HL-60 (cell line): ENCODE results near the gene ODF2.

ENCODE experiments used
- GABPA ChIP-seq: IDR thresholded peaks from 2 replicates; pipeline ENCODE4 v1.6.1; 2012; ENCODE audit warnings: low read depth
- POLR2AphosphoS5 ChIP-seq: IDR thresholded peaks from 2 replicates; pipeline ENCODE4 v1.6.1; 2012; ENCODE audit warnings: low read depth
- SPI1 ChIP-seq: IDR thresholded peaks from 2 replicates; pipeline ENCODE4 v1.6.1; 2012; ENCODE audit warnings: low read depth, mild to moderate bottlenecking, borderline replicate concordance
- TF ChIP-seq, protein P1 (sequence below): IDR thresholded peaks from one replicate; pipeline ENCODE4 v1.5.1; 2011; ENCODE audit warnings: low read length, control low read depth, inconsistent platforms; ENCODE audit not compliant: insufficient read depth
- TF ChIP-seq, protein P2 (sequence below): IDR thresholded peaks from 2 replicates; pipeline ENCODE4 v1.6.1; 2012; ENCODE audit warnings: low read depth; ENCODE audit not compliant: insufficient replicate concordance

- TF ChIP-seq, protein P1, sequence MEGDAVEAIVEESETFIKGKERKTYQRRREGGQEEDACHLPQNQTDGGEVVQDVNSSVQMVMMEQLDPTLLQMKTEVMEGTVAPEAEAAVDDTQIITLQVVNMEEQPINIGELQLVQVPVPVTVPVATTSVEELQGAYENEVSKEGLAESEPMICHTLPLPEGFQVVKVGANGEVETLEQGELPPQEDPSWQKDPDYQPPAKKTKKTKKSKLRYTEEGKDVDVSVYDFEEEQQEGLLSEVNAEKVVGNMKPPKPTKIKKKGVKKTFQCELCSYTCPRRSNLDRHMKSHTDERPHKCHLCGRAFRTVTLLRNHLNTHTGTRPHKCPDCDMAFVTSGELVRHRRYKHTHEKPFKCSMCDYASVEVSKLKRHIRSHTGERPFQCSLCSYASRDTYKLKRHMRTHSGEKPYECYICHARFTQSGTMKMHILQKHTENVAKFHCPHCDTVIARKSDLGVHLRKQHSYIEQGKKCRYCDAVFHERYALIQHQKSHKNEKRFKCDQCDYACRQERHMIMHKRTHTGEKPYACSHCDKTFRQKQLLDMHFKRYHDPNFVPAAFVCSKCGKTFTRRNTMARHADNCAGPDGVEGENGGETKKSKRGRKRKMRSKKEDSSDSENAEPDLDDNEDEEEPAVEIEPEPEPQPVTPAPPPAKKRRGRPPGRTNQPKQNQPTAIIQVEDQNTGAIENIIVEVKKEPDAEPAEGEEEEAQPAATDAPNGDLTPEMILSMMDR, result no peak
- no peak for TF ChIP-seq GABPA
- peak; percentile 83 for TF ChIP-seq POLR2AphosphoS5
- TF ChIP-seq, protein P2, sequence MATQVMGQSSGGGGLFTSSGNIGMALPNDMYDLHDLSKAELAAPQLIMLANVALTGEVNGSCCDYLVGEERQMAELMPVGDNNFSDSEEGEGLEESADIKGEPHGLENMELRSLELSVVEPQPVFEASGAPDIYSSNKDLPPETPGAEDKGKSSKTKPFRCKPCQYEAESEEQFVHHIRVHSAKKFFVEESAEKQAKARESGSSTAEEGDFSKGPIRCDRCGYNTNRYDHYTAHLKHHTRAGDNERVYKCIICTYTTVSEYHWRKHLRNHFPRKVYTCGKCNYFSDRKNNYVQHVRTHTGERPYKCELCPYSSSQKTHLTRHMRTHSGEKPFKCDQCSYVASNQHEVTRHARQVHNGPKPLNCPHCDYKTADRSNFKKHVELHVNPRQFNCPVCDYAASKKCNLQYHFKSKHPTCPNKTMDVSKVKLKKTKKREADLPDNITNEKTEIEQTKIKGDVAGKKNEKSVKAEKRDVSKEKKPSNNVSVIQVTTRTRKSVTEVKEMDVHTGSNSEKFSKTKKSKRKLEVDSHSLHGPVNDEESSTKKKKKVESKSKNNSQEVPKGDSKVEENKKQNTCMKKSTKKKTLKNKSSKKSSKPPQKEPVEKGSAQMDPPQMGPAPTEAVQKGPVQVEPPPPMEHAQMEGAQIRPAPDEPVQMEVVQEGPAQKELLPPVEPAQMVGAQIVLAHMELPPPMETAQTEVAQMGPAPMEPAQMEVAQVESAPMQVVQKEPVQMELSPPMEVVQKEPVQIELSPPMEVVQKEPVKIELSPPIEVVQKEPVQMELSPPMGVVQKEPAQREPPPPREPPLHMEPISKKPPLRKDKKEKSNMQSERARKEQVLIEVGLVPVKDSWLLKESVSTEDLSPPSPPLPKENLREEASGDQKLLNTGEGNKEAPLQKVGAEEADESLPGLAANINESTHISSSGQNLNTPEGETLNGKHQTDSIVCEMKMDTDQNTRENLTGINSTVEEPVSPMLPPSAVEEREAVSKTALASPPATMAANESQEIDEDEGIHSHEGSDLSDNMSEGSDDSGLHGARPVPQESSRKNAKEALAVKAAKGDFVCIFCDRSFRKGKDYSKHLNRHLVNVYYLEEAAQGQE, result no peak
- peak; percentile 15; the same call in 1 of the 2 replicates for TF ChIP-seq SPI1
These were observed 38.4 kb downstream of the ODF2 start for GRCh38 chr9:128494108-128494745.
